Measurements from ENCODE around the gene CENPT.

Gene CENPT

GRCh38 chr16:67874372-67874771, 26.9 kb upstream of the CENPT start:
- no peak for TF ChIP-seq CTCF (conservative IDR thresholded peaks at IDR 0.05)
- peak overlapping the region; percentile 75; the same call in 1 of the 2 replicates for H3K27ac ChIP-seq

- no peak for TF ChIP-seq CTCF (conservative IDR thresholded peaks at IDR 0.05)
Observed at GRCh38 chr16:67873435-67874370, 26.2 kb upstream of the CENPT start.

GRCh38 chr16:67872631-67873434, 25.3 kb upstream of the CENPT start, which contains the start of gene EDC4:
Gene EDC4 (plus strand): TSS chr16:67873052. CDS start chr16:67873262, 210 bp downstream.
- no peak for TF ChIP-seq CTCF (conservative IDR thresholded peaks at IDR 0.05)
- peak within 1 kb of the TSS; percentile 75 for H3K27ac ChIP-seq

More at GRCh38 chr16:67873435-67874370, 26.2 kb upstream of the CENPT start:
- H3K27ac ChIP-seq: peak overlapping the region; percentile 75

- H3K27ac ChIP-seq: peak overlapping the region; percentile 75
- no peak for TF ChIP-seq CTCF (conservative IDR thresholded peaks at IDR 0.05)
Observed at GRCh38 chr16:67872131-67872630, 24.7 kb upstream of the CENPT start.

- no peak for TF ChIP-seq CTCF (conservative IDR thresholded peaks at IDR 0.05)
- no peak overlapping the region for H3K27ac ChIP-seq
Observed at GRCh38 chr16:67871256-67871655, 23.8 kb upstream of the CENPT start.

- TF ChIP-seq CTCF (conservative IDR thresholded peaks at IDR 0.05): no peak
- no peak overlapping the region for H3K27ac ChIP-seq
Observed at GRCh38 chr16:67869653-67870052, 22.2 kb upstream of the CENPT start.

GRCh38 chr16:67868290-67868689, 20.8 kb upstream of the CENPT start:
- TF ChIP-seq CTCF (conservative IDR thresholded peaks at IDR 0.05): no peak
- no peak overlapping the region for H3K27ac ChIP-seq

All from VCaP (cell line).